ENCODE data around the gene ARHGEF4.

The ARHGEF4 gene

DNA sequence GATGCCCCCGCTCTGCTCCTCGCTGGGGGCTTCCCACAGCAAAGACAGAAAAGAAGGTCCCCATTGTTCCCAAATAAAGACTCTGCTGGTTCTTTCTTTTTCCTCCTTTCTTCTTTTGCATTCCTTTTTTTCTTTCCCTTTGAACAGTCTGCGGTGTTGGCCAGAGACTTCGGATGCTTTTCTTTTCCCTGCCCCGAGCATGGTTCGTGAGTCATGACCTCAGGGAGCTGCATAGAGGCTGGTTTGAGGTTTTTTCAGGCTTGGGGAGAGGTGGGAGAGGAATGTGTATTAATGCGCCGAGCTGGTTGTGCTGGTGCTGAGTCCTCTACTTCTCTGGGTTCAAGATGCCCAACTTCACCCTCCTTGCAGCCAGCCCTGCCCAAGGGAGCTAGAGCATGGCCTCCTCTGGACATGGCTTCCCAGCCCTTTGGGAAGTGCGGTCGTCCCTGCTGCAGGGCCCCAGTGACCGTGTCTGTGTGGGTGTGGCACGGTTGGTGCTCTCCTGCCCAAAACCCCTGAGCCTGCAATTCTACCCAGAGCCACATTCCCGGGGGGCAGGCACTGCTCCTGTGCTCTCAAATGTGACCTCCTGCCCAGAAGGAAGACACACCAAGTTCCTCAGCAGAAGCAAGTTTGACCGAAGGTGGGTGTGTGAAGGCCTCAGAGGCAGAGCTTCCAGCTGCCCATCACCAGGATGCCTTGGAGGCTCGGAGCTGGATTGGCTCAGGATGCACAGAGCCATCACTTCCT lies 9.0 kb upstream of the ARHGEF4 start:
- TF ChIP-seq, protein P1, sequence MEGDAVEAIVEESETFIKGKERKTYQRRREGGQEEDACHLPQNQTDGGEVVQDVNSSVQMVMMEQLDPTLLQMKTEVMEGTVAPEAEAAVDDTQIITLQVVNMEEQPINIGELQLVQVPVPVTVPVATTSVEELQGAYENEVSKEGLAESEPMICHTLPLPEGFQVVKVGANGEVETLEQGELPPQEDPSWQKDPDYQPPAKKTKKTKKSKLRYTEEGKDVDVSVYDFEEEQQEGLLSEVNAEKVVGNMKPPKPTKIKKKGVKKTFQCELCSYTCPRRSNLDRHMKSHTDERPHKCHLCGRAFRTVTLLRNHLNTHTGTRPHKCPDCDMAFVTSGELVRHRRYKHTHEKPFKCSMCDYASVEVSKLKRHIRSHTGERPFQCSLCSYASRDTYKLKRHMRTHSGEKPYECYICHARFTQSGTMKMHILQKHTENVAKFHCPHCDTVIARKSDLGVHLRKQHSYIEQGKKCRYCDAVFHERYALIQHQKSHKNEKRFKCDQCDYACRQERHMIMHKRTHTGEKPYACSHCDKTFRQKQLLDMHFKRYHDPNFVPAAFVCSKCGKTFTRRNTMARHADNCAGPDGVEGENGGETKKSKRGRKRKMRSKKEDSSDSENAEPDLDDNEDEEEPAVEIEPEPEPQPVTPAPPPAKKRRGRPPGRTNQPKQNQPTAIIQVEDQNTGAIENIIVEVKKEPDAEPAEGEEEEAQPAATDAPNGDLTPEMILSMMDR (IDR thresholded peaks at IDR 0.05; ENCODE audit: extremely low read depth, insufficient read depth, missing control alignments): no peak
- no peak for DNase-seq (ENCODE audit: low spot score)
- in situ Hi-C loops (cut with MboI; ENCODE audit: low pct_unique_long_range_greater_than_20kb, low sequenced_read_pairs, unreplicated experiment): no loop called here

GRCh38 chr2:130828461-130828860 lies 8.3 kb upstream of the ARHGEF4 start:
- DNase-seq (ENCODE audit: low spot score): no peak
- in situ Hi-C loops (cut with MboI; ENCODE audit: low pct_unique_long_range_greater_than_20kb, low sequenced_read_pairs, unreplicated experiment): no loop called here
- TF ChIP-seq, protein P1 (IDR thresholded peaks at IDR 0.05; ENCODE audit: extremely low read depth, insufficient read depth, missing control alignments): no peak

GRCh38 chr2:130829015-130829414 lies 7.7 kb upstream of the ARHGEF4 start:
- TF ChIP-seq, protein P1 (IDR thresholded peaks at IDR 0.05; ENCODE audit: extremely low read depth, insufficient read depth, missing control alignments): no peak
- in situ Hi-C loops (cut with MboI; ENCODE audit: low pct_unique_long_range_greater_than_20kb, low sequenced_read_pairs, unreplicated experiment): no loop called here
- DNase-seq (ENCODE audit: low spot score): no peak

DNA sequence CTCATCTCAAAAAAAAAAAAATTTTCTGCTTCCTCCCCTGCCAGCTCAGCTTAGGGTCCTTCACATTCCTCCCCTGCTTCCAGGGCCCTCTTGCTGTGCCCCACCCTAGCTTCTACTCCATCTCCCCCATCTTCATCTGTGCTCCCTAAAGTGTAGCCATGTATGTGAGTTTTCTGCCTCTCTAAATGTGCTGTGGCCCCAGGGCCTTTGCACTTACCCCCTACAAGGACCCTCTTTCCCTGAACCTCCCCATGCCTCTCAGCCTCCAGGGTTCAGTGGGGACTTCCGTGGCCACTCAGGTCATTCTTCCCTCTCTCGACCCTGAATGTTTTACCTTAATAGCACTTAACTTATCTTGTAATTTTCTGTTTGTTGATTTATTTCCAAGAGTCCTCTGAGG lies 6.2 kb upstream of the ARHGEF4 start:
- in situ Hi-C loops (cut with MboI; ENCODE audit: low pct_unique_long_range_greater_than_20kb, low sequenced_read_pairs, unreplicated experiment): no loop called here
- DNase-seq (ENCODE audit: low spot score): no peak
- TF ChIP-seq, protein P1 (IDR thresholded peaks at IDR 0.05; ENCODE audit: extremely low read depth, insufficient read depth, missing control alignments): no peak

DNA sequence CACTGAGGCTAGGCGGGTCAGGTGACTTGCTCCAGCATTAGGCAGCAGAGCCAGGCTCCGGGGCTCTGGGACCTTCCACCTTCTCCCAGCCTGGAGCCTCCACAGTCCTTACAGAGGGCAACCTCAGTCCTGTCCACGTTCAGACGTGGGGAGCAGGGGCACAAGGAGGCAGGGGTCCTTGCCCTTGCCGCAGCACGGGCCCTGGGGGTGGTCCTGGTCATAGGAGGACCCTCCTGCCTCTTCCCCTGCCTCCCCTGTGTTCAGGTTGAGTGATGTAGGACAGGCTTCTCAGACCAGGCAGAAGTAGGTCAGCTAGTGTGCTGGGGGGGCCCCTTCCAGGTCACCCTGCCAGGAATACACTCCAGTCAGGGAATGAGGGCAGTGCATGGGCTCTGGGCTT lies 5.4 kb upstream of the ARHGEF4 start:
- in situ Hi-C loops (cut with MboI; ENCODE audit: low pct_unique_long_range_greater_than_20kb, low sequenced_read_pairs, unreplicated experiment): no loop called here
- no peak for DNase-seq (ENCODE audit: low spot score)
- TF ChIP-seq, protein P1 (IDR thresholded peaks at IDR 0.05; ENCODE audit: extremely low read depth, insufficient read depth, missing control alignments): no peak

GRCh38 chr2:130832296-130832940 lies 4.3 kb upstream of the ARHGEF4 start:
- in situ Hi-C loops (cut with MboI; ENCODE audit: low pct_unique_long_range_greater_than_20kb, low sequenced_read_pairs, unreplicated experiment): no loop called here
- no peak for DNase-seq (ENCODE audit: low spot score)
- TF ChIP-seq, protein P1 (IDR thresholded peaks at IDR 0.05; ENCODE audit: extremely low read depth, insufficient read depth, missing control alignments): no peak
